PFSK-1 (cell line): ENCODE data around the gene BMF.

ENCODE experiments used
- FOXP2 ChIP-seq: optimal IDR thresholded peaks from 2 replicates; pipeline ENCODE3; 2011; ENCODE audit warnings: borderline replicate concordance, control low read depth, inconsistent platforms; ENCODE audit not compliant: insufficient read depth; ENCODE audit errors: extremely low read length, extremely low read depth
- POLR2AphosphoS5 ChIP-seq: IDR thresholded peaks from 2 replicates; pipeline ENCODE4 v1.6.1; 2012; ENCODE audit warnings: low read depth, mild to moderate bottlenecking, control low read depth, low read length, moderate library complexity
- REST ChIP-seq, 2 experiments: IDR thresholded peaks; 2 replicates each; pipeline versions ENCODE4 v1.6.1 to v1.8.0; 2011 to 2012; ENCODE audit warnings: low read depth in 2 of 2, low read length in 2 of 2, control low read depth in 1 of 2, inconsistent platforms in 1 of 2, mild to moderate bottlenecking in 1 of 2, moderate library complexity in 1 of 2; ENCODE audit not compliant: insufficient read depth in 1 of 2
- SIN3A ChIP-seq: IDR thresholded peaks from 2 replicates; pipeline ENCODE4 v1.6.1; 2012; ENCODE audit warnings: mild to moderate bottlenecking, low read length, moderate library complexity, borderline replicate concordance; ENCODE audit not compliant: insufficient read depth
- TAF1 ChIP-seq: IDR thresholded peaks from 2 replicates; pipeline ENCODE4 v1.6.1; 2012; ENCODE audit warnings: low read length, control low read depth, borderline replicate concordance; ENCODE audit not compliant: insufficient read depth

GRCh38 chr15:40097096-40097967, 11.3 kb downstream of the BMF start:
- TF ChIP-seq SIN3A (no peak), REST (IDR thresholded peaks at IDR 0.05; ENCODE audit: insufficient read depth in 1 of 2, low read depth in 2 of 2, low read length in 2 of 2) (no peak), TAF1 (no peak), FOXP2 (no peak), POLR2AphosphoS5 (no peak)
